Ishikawa (cell line): Measurements from ENCODE around the gene ARHGAP21.

Experiments
- CEBPB ChIP-seq: IDR thresholded peaks from 2 replicates; pipeline ENCODE4 v1.6.1; 2012
- CREB1 ChIP-seq: IDR thresholded peaks from 2 replicates; pipeline ENCODE4 v1.6.1; 2012; ENCODE audit warnings: low read depth
- EGR1 ChIP-seq: IDR thresholded peaks from 2 replicates; pipeline ENCODE4 v1.6.1; 2012
- EP300 ChIP-seq: IDR thresholded peaks from 2 replicates; pipeline ENCODE4 v1.6.1; 2012; ENCODE audit warnings: borderline replicate concordance
- FOXM1 ChIP-seq: IDR thresholded peaks from 2 replicates; pipeline ENCODE4 v1.6.1; 2012; ENCODE audit warnings: low read depth, borderline replicate concordance
- MAX ChIP-seq: IDR thresholded peaks from 2 replicates; pipeline ENCODE4 v1.6.1; 2012
- NFIC ChIP-seq: IDR thresholded peaks from 2 replicates; pipeline ENCODE4 v1.6.1; 2012
- RAD21 ChIP-seq: IDR thresholded peaks from 2 replicates; pipeline ENCODE4 v1.6.1; 2012; ENCODE audit warnings: low read depth
- REST ChIP-seq: IDR thresholded peaks from 2 replicates; pipeline ENCODE4 v1.6.1; 2012; ENCODE audit warnings: low read depth, mild to moderate bottlenecking
- TAF1 ChIP-seq: IDR thresholded peaks from 2 replicates; pipeline ENCODE4 v1.6.1; 2012; ENCODE audit warnings: low read depth, mild to moderate bottlenecking
- TCF12 ChIP-seq: IDR thresholded peaks from 2 replicates; pipeline ENCODE4 v1.6.1; 2012; ENCODE audit warnings: low read depth
- TEAD4 ChIP-seq: IDR thresholded peaks from 2 replicates; pipeline ENCODE4 v1.6.1; 2012
- YY1 ChIP-seq: IDR thresholded peaks from 2 replicates; pipeline ENCODE4 v1.6.1; 2012; ENCODE audit warnings: low read depth
- ZBTB7A ChIP-seq: IDR thresholded peaks from 2 replicates; pipeline ENCODE4 v1.6.1; 2012; ENCODE audit warnings: low read depth
- TF ChIP-seq, protein P1 (sequence below): IDR thresholded peaks from 2 replicates; pipeline ENCODE4 v1.6.1; 2012

The ARHGAP21 gene

GRCh38 chr10:24681572-24682088 is 42.1 kb downstream of the ARHGAP21 start:
- no peak for TF ChIP-seq FOXM1
- TF ChIP-seq CEBPB = peak; percentile 46; the same call in 1 of the 2 replicates

DNA sequence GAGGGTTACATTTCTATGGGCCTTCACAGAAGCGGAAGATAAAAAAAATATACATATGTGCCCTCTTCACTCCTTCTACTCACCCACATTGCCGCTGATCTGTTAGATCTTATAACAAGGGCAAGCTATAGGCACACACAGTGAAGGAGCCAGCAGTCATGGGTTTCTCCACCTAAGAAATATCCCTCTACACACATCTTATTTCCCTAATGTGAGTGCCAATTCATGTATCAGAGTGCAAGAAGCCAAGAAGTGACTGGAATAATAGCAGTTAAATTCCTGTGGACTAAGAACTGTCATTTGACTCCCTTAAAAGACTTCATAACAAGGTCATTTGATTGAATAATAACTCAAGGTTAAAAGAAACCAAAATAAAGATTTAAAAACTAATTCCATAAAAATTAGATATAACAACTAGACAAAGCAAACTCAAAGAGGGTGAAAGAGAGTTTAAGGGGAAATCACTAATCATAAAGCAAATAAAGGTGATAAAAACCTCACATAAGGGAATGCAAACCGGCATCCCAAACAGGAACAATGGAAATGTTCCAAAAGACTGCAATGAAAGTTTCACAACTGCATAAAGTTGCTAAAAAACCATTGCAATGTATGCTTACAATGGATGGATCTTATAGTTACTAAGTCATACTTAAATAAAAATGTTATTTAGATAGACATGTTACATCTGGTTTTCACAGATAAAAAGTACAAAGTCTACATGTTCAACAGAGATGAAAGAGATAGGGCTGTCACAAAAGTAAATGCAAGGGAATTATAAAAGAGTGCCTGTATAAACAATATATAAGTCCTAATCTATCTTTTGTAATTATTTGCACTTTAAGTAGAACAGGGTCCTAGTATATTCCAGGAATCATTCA is 42.8 kb downstream of the ARHGAP21 start:
- no peak for TF ChIP-seq CREB1
- TF ChIP-seq CEBPB = no peak
- no peak for TF ChIP-seq TAF1
- no peak for TF ChIP-seq EGR1
- TF ChIP-seq MAX = no peak
- TF ChIP-seq TEAD4 = no peak
- TF ChIP-seq YY1 = no peak
- TF ChIP-seq TCF12 = no peak
- TF ChIP-seq ZBTB7A = no peak

- TF ChIP-seq EGR1 = no peak
- no peak for TF ChIP-seq EP300
- no peak for TF ChIP-seq CEBPB
- TF ChIP-seq, protein P1, sequence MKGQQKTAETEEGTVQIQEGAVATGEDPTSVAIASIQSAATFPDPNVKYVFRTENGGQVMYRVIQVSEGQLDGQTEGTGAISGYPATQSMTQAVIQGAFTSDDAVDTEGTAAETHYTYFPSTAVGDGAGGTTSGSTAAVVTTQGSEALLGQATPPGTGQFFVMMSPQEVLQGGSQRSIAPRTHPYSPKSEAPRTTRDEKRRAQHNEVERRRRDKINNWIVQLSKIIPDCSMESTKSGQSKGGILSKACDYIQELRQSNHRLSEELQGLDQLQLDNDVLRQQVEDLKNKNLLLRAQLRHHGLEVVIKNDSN = no peak
- TF ChIP-seq NFIC = no peak
- no peak for TF ChIP-seq TEAD4
- no peak for TF ChIP-seq MAX
- TF ChIP-seq FOXM1 = no peak
- no peak for TF ChIP-seq YY1
- TF ChIP-seq RAD21 = no peak
- TF ChIP-seq REST = no peak
- TF ChIP-seq CREB1 = no peak
- no peak for TF ChIP-seq TAF1
- no peak for TF ChIP-seq TCF12
- TF ChIP-seq ZBTB7A = no peak
Observed at GRCh38 chr10:24678757-24679156, 44.9 kb downstream of the ARHGAP21 start.

DNA sequence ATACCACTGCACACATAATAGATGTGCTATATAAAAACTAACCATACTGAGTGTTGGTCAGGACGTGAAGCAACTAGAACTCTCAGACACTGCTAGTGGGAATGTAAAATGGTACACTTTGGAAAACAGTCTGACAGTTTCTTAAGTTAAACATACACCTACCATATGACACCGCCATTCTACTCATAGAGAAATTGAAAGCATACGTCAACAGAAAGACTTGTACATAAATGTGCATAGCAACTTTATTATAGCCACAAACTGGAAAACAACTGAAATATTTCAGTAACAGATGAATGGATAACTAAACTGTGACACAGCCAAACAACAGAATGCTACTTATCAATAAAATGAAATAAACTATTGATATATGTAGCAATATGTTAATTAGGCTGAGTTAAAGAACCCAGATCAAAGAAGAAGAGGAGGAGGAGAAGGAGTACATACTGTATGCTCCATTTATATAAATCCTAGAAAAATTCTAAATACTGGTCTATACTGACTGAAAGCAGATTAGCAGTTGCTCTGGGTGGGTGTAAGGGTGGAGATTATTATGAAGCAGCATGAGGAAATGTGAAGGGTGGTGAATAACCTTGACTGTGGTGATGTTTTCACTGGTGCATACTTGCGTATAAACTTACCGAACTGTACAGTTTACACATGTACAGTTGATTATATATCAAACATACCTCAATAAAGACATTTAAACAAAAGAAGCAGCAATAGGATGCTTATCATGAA is 48.6 kb downstream of the ARHGAP21 start:
- TF ChIP-seq TCF12 (no peak), TAF1 (no peak), YY1 (no peak), TEAD4 (no peak), CEBPB (no peak), RAD21 (no peak)

DNA sequence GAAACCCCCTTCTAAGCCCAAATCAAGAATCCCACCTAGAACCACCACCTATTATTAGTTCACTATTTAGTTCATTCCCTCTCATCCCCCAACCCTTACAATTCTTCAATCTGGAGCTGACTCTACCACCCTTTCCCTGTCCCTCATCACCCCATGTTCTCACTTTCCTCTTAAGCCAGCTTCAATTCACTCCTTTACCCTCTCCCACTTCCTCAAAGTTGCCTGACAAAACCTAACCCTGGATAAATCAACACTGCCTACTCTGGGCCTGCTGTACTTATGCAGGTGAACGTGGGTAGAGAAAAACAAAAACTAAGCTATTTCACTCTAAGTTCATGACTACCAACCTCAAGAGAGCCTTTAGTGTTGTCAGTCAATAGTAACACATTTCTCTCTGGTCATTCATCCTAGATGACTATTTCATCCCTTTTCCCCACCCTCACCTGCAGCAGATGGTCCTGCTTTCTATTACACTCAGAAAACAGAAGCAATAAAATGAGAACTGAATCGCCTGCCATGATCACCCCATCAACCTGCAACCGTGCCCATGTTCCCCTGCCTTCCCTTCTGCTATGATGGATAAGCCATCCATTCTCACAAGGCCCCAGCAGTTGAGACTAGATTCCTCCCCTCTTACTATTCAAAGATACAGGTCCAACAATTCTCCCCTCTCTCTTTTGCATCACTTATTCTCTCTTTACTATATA is 52.6 kb downstream of the ARHGAP21 start:
- TF ChIP-seq YY1 (no peak), EP300 (no peak), RAD21 (no peak), TAF1 (no peak), ZBTB7A (no peak), EGR1 (no peak), TEAD4 (no peak), TCF12 (no peak), MAX (no peak), REST (no peak), CREB1 (no peak), CEBPB (no peak)
- TF ChIP-seq, protein P1 = no peak
